ENCODE results near the gene MALL. TPM values are rescaled to one million over a fixed set of nuclear protein-coding genes. Genes with fewer than 3 reads are reported as not detected.

Gene MALL
- total and polyA plus RNA-seq, 10 of the 15 experiments (the other 5 are each of a cell fraction or from before 2014, with no cell fraction given) = 0.26 TPM; not detected in 9

DNA sequence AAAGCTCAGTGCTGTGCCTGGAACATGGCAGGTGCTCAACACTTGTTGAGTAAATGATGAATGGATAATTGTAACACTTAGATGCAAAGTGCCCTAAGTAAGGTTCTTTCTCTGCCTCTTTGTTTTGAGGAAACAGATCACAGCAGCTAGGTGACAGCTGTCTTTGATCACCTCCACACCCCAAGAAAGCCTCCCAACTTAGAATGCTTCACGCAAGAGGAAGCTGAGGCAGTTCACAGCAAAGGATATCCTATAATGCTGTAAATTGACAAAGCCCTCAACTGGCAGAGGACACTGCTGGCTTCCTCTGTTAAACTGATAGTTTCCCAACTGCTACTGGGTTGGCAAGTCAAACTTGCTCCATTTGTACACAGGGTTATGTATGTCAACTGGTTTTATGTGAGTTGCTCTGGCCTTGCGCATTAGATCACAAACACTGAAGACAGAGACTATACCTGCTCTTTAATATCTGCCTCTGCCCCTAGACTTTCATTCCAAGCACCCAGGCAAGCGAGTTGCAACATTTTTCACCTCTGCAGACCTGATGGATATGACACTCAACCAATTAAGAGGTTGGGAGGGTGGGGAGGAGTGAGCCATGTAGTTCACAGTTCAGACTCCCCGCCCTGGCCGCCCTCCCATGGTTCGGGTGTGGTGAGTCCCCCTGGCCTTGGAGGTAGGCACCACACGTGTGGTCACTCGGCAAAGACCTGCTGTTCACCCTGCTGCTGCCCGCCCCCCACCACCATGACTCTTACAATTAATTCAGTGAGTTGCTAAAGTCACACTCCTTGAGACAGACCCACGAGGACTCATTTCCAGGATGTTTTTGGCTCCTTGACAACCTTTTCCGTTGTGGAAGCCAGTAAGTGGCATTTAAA, 4.8 kb upstream of the MALL start:
- no peaks in the 10 kb centered on the region for H3K36me3 ChIP-seq (ENCODE audit: control insufficient read depth in 2 of 2, insufficient read depth in 2 of 2, low read length in 1 of 2)
- intact Hi-C loops (cut with micrococcal nuclease; ENCODE audit: unreplicated experiment) (no loop called here), in situ Hi-C loops (cut with MboI) (no loop called here)
- POLR2A ChIA-PET = no interaction called here
- RAD21 ChIA-PET (ENCODE audit: unreplicated experiment) = no interaction called here
- H3K27ac ChIP-seq (ENCODE audit: control insufficient read depth, insufficient read depth) = no peak overlapping the region
- no peaks in the 10 kb centered on the region for H3K9me3 ChIP-seq (replicated peaks; ENCODE audit: control insufficient read depth, insufficient read depth, low read length)
- WGBS (ENCODE audit: insufficient coverage, insufficient replicate concordance, low lambda C conversion rate, missing lambda C conversion rate) = 29% methylated on average over 11 of the region's 11 CpGs
- SMC1A ChIA-PET (ENCODE audit: uncharacterized antibody, unreplicated experiment) = no interaction called here
- FAIRE-seq (no peak), DNase-seq (ENCODE audit: low read depth, low spot score) (no peak), ATAC-seq (no peak)
- no peak overlapping the region for H3K4me2 ChIP-seq (ENCODE audit: control insufficient read depth, insufficient read depth)
- H3K79me2 ChIP-seq (ENCODE audit: control insufficient read depth, insufficient read depth, low read length) = no peaks in the 10 kb centered on the region
- peaks cover 3 to 5% of the 10 kb centered on the region in 2 experiments; a peak in 2 of 4 replicates for H3K27me3 ChIP-seq (replicated peaks in 1 of 2; ENCODE audit: control insufficient read depth in 2 of 2, insufficient read depth in 2 of 2, low read length in 1 of 2)
- H2AFZ ChIP-seq (ENCODE audit: control insufficient read depth, low read depth, low read length) = no peak overlapping the region
- no peaks in the 10 kb centered on the region for H3K4me1 ChIP-seq (ENCODE audit: control insufficient read depth, insufficient read depth, low read length)
- no peak for TF ChIP-seq ASH2L (IDR thresholded peaks at IDR 0.05; ENCODE audit: borderline replicate concordance, low read depth)
- TF ChIP-seq, protein P1, sequence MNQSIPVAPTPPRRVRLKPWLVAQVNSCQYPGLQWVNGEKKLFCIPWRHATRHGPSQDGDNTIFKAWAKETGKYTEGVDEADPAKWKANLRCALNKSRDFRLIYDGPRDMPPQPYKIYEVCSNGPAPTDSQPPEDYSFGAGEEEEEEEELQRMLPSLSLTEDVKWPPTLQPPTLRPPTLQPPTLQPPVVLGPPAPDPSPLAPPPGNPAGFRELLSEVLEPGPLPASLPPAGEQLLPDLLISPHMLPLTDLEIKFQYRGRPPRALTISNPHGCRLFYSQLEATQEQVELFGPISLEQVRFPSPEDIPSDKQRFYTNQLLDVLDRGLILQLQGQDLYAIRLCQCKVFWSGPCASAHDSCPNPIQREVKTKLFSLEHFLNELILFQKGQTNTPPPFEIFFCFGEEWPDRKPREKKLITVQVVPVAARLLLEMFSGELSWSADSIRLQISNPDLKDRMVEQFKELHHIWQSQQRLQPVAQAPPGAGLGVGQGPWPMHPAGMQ (IDR thresholded peaks at IDR 0.05; ENCODE audit: borderline replicate concordance) = no peak
- no peak for TF ChIP-seq MTA3 (IDR thresholded peaks at IDR 0.05; ENCODE audit: borderline replicate concordance, low read length)
- no peak for TF ChIP-seq YY1 (IDR thresholded peaks at IDR 0.05; ENCODE audit: low read depth, low read length)
- no peak for TF ChIP-seq ETV6 (conservative IDR thresholded peaks at IDR 0.05 in 1 of 2, IDR thresholded peaks at IDR 0.05 in 1 of 2; ENCODE audit: borderline replicate concordance in 1 of 2, low read depth in 1 of 2)
- TF ChIP-seq SP1 (IDR thresholded peaks at IDR 0.05; ENCODE audit: low read depth, low read length) = no peak
- TF ChIP-seq, protein P2, sequence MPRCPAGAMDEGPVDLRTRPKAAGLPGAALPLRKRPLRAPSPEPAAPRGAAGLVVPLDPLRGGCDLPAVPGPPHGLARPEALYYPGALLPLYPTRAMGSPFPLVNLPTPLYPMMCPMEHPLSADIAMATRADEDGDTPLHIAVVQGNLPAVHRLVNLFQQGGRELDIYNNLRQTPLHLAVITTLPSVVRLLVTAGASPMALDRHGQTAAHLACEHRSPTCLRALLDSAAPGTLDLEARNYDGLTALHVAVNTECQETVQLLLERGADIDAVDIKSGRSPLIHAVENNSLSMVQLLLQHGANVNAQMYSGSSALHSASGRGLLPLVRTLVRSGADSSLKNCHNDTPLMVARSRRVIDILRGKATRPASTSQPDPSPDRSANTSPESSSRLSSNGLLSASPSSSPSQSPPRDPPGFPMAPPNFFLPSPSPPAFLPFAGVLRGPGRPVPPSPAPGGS (IDR thresholded peaks at IDR 0.05; ENCODE audit: borderline replicate concordance, insufficient read depth, low read depth, low read length, poor library complexity, severe bottlenecking) = no peak
- TF ChIP-seq RCOR1 (conservative IDR thresholded peaks at IDR 0.05; ENCODE audit: low read depth, low read length) = no peak
- TF ChIP-seq STAT1 (conservative IDR thresholded peaks at IDR 0.05) = no peak
- TF ChIP-seq RAD21 (IDR thresholded peaks at IDR 0.05; ENCODE audit: insufficient read depth, low read depth, low read length) = no peak
- TF ChIP-seq, protein P3, sequence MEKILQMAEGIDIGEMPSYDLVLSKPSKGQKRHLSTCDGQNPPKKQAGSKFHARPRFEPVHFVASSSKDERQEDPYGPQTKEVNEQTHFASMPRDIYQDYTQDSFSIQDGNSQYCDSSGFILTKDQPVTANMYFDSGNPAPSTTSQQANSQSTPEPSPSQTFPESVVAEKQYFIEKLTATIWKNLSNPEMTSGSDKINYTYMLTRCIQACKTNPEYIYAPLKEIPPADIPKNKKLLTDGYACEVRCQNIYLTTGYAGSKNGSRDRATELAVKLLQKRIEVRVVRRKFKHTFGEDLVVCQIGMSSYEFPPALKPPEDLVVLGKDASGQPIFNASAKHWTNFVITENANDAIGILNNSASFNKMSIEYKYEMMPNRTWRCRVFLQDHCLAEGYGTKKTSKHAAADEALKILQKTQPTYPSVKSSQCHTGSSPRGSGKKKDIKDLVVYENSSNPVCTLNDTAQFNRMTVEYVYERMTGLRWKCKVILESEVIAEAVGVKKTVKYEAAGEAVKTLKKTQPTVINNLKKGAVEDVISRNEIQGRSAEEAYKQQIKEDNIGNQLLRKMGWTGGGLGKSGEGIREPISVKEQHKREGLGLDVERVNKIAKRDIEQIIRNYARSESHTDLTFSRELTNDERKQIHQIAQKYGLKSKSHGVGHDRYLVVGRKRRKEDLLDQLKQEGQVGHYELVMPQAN (conservative IDR thresholded peaks at IDR 0.05) = no peak
- no peak for TF ChIP-seq EGR1 (IDR thresholded peaks at IDR 0.05; ENCODE audit: borderline replicate concordance in 1 of 2, low read depth in 2 of 2, low read length in 2 of 2)
- TF ChIP-seq BMI1 (IDR thresholded peaks at IDR 0.05; ENCODE audit: borderline replicate concordance) = no peak
- TF ChIP-seq RAD51 (IDR thresholded peaks at IDR 0.05) = no peak
- no peak for TF ChIP-seq ZBED1 (IDR thresholded peaks at IDR 0.05; ENCODE audit: borderline replicate concordance)
- no peaks in the 10 kb centered on the region for H4K20me1 ChIP-seq (ENCODE audit: control insufficient read depth, insufficient read depth)
- H3K4me3 ChIP-seq = no peak overlapping the region
- CTCF ChIA-PET = interaction anchor here (1.5 kb wide), 1 partner anchor 14 kb away, joined by 3 read pairs; no protein-coding TSS in a partner anchor
- no peak overlapping the region for H3K9ac ChIP-seq (ENCODE audit: control insufficient read depth, insufficient read depth, low read length)
- BruUV-seq (replicated peaks) = no TSS peak
